ENCODE data around the gene ITFG1.
"Not testable (repeated sequence)": the region's sequence is repeated elsewhere in the genome, so short reads cannot be mapped to it uniquely, and the experiment has no call there.

ITFG1 gene

DNA sequence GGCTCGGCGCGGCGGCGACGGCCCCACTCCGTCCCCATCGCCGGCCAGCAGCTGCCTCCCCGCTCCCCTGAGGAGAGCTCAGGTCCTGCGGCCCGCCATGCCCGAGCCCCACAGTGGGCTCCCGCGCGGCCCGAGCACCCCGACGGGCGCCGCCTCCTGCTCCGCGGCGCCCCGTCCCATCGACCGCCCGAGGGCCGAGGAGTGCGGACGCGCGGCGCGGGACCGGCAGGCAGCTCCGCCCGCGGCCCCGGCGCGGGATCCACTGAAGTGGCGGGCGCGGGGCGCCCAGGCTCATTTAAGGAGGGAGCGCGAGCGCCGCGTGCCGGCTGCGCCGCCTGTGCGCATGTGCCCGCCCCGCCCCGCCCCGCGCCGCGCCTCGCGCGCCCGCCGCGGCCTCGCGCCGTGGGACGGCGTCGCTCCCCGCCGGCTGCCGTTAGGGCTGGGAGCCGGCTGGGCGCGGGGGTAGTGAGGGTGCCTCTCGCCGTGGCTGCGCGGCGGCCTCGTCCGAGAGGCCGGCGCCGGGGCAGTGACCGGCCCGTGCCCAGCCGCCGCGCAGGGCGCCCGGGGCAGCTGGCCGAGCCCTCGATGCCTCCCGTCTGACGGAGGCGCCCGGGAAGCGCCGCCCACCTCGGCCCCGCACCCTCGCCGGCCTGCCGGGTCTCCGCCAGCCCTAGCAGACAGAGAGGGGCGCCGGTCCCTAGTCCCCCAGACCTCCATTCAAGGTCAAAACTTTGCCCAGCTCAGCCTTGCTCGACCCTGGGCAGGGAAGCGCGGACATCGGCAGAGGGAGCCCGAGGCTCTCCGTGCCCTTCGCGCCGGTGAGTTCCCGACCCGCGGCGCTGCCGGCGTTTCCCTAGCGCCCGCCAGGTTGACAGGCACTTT lies 316.9 kb downstream of the ITFG1 start, which contains the start of gene NETO2:
Gene NETO2, minus strand, starts transcription at position 269 of the 882 bp plus-strand sequence. CDS start 333 bp downstream, outside the sequence.
- DNase-seq = peak; percentile 60 to 70

DNA sequence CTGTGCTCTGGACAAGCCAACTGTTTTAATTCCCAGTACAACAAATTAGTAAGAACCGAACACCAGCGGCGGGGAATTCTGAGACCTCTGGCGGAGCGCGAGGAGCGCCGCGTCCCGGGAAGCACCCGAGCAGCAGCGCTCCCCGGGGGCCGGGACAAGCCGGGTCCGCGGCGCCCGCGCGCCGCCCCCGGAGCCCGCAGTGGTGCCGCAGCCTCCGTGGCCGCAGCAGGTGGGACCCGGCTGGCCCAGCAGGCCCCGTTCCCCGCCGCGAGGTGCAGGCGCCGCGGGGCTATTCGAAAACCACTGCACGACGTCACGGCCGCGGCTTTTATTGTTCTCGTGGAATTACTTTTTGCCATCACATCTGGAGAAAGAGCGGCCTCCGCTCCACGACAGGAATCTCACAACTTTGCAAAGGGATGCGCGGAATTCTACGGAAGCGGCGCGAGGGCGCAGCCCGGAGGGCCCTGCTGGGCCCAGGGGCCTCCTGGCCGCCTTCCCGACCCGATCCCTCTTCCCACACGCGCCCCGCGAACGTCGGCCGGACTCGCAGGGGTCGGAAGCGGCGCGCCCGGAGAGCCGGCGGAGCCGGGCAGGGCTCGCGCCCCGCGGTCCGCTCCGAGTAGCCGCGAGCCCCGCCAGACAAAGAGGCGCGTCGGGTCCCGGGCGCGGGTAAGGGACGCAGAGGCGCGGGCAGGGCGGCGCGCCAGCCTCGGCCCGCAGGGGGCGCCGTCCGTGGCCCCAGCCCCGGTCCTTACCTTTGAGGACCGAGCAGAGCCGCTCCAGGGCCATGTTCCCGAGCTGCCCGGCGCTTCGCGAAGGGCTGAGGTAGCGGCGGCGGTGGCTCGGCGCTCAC lies 317.8 kb downstream of the ITFG1 start:
- DNase-seq = peak; percentile 51 to 71

GRCh38 chr16:47142486-47142820 lies 318.4 kb downstream of the ITFG1 start:
- no peak for DNase-seq

GRCh38 chr16:47141773-47142485 lies 318.9 kb downstream of the ITFG1 start:
- DNase-seq = peak; percentile 67 to 79

- DNase-seq = no peak
These were observed 320.2 kb downstream of the ITFG1 start for GRCh38 chr16:47140686-47141085.

GRCh38 chr16:47139561-47140185 lies 321.2 kb downstream of the ITFG1 start:
- no peak for DNase-seq

- DNase-seq = not testable (repeated sequence)
These were observed 322.9 kb downstream of the ITFG1 start for GRCh38 chr16:47137925-47138324.

DNA sequence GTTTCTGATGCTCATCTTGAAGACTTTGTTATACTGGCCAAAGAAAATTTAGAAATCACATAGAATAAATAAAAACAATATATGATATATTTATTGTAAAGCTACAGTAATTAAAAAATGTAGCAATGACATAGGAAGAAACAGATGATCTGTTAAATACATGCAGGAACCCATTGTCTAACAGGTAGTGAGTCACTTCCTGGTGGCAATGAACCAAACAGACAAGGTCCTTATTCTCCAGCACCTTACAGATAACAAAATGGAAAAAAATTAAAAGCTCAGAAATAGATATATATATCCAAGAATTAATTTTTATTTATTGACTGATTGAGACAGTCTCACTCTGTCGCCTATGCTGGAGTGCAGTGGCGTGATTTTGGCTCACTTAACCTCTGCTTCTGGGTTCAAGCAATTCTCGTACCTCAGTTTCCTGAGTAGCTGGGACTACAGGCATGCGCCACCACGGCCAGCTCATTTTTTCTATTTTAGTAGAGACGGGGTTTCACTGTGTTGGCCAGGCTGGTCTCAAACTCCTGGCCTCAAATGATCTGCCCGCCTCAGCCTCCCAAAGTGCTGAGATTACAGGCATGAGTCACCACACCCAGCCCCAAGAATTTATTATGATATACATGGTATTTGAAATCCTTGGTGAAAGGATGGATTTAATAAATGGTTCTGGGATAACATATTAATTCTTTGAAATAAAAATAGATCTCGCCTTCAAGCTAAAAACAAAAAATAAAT lies 324.6 kb downstream of the ITFG1 start:
- no peak for DNase-seq

- no peak for DNase-seq
These were observed 326.3 kb downstream of the ITFG1 start for GRCh38 chr16:47134550-47134949.

DNA sequence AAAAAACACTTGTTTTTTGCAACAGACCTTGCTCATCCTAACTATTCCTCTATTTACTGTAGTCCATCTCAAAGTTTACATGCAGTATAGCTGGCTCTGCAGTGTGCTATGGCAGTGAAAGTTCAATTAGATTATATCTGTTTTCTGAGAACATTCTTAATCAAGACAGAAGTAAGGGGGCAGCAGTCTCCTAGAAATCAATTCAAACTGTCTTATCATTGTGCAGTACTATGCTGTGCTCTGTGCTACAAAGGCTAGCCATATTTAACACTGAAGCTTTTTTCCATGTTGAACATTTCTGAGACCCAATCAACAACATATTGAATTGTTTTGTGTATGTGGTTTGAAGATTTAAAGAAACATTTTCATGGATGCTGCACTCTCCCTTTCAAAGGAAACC lies 328.6 kb downstream of the ITFG1 start:
- no peak for DNase-seq

- no peak for DNase-seq
These were observed 331.0 kb downstream of the ITFG1 start for GRCh38 chr16:47129755-47130435.

GRCh38 chr16:47127541-47127940 lies 333.3 kb downstream of the ITFG1 start:
- DNase-seq = no peak

- no peak for DNase-seq
These were observed 335.1 kb downstream of the ITFG1 start for GRCh38 chr16:47125757-47126156.

DNA sequence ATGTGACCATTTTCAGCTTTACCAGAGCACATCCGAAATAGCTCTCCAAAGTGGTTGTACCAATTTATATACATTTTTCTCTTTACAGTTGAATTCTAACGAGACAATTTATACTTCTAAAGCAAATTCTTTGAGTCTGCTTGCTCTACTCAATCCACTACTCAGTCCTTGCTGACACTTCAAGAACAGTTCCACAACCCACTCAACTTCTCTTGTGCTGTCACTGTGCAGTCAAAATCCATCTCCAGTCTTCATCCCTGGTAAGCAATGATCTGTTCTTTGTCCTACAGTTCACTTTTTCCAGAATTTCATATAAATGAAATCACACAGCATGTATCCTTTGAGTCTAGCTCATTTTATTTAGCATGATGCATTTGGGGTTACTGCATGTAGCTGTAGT lies 347.7 kb downstream of the ITFG1 start:
- DNase-seq = no peak

DNA sequence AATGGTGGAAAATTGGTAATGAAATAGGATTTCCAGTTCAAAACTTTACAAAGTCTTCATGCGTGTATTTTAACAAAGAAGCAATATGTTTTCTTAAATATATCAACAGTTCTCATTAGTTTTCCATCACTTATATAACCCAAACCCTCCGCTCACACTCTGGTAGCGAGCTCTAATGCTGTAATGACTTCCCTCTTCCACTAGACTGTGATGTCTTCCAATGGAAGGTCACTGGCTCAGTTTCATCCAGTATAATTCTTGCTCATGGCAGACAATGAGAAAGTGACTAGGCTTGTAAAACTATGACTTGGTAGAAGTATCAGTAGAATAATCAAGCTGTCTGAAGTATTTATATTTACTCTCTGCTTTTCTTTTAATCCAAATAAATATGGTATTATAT lies 349.9 kb downstream of the ITFG1 start:
- DNase-seq = no peak

GRCh38 chr16:47109361-47109760 lies 351.5 kb downstream of the ITFG1 start:
- no peak for DNase-seq
